Coronary artery (tissue), 2 donors: ENCODE results near the gene LILRB4.

Source experiments
- DNase-seq: peaks from one replicate; pipeline ENCODE4 v3.0.0-alpha.2; 2017; ENCODE audit warnings: low spot score
- H3K27ac ChIP-seq, 2 donors: fragments of 200-600 bp; sonication (generic); one replicate each; pipeline ENCODE4 v1.5.1; 2016 to 2019
- H3K4me3 ChIP-seq: fragments of 200-600 bp; sonication (generic); 2 replicates; pipeline ENCODE4 v1.5.1; 2016; ENCODE audit warnings: mild to moderate bottlenecking, moderate library complexity
- TF ChIP-seq, protein P1 (sequence below): fragments of 200-600 bp; sonication (generic); IDR thresholded peaks from one replicate; pipeline ENCODE4 v1.5.1; 2019; ENCODE audit warnings: antibody characterized with exemption

The LILRB4 gene

GRCh38 chr19:54659300-54659699 lies 3.5 kb upstream of the LILRB4 start:
- no peak overlapping the region for H3K27ac ChIP-seq
- TF ChIP-seq, protein P1, sequence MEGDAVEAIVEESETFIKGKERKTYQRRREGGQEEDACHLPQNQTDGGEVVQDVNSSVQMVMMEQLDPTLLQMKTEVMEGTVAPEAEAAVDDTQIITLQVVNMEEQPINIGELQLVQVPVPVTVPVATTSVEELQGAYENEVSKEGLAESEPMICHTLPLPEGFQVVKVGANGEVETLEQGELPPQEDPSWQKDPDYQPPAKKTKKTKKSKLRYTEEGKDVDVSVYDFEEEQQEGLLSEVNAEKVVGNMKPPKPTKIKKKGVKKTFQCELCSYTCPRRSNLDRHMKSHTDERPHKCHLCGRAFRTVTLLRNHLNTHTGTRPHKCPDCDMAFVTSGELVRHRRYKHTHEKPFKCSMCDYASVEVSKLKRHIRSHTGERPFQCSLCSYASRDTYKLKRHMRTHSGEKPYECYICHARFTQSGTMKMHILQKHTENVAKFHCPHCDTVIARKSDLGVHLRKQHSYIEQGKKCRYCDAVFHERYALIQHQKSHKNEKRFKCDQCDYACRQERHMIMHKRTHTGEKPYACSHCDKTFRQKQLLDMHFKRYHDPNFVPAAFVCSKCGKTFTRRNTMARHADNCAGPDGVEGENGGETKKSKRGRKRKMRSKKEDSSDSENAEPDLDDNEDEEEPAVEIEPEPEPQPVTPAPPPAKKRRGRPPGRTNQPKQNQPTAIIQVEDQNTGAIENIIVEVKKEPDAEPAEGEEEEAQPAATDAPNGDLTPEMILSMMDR, result no peak
- no peak overlapping the region for H3K4me3 ChIP-seq
- DNase-seq, result no peak

DNA sequence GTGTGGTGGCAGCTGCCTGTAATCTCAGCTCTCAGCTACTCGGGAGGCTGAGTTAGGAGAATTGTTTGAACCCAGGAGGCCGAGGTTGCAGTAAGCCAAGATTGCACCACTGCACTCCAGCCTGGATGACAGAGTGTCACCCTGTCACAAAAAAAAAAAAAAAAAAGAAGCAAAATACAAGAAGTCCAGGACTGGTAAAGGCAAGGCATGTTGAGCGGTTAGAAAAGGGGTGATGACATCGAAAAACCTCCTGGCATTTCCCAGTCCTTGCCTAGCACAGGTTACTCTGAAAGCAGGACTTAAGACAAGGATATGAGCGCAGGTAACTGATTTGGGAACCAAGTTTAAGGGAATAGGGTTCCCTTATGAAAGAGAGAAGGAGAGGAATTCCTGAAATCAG lies 2.5 kb upstream of the LILRB4 start:
- no peak for DNase-seq
- Histone ChIP-seq H3K27ac (no peak overlapping the region), H3K4me3 (no peak overlapping the region)
- TF ChIP-seq, protein P1, result no peak

GRCh38 chr19:54660964-54661363 lies 1.8 kb upstream of the LILRB4 start:
- no peak overlapping the region for H3K4me3 ChIP-seq
- TF ChIP-seq, protein P1, result no peak
- H3K27ac ChIP-seq, result no peak overlapping the region
- DNase-seq, result no peak

DNA sequence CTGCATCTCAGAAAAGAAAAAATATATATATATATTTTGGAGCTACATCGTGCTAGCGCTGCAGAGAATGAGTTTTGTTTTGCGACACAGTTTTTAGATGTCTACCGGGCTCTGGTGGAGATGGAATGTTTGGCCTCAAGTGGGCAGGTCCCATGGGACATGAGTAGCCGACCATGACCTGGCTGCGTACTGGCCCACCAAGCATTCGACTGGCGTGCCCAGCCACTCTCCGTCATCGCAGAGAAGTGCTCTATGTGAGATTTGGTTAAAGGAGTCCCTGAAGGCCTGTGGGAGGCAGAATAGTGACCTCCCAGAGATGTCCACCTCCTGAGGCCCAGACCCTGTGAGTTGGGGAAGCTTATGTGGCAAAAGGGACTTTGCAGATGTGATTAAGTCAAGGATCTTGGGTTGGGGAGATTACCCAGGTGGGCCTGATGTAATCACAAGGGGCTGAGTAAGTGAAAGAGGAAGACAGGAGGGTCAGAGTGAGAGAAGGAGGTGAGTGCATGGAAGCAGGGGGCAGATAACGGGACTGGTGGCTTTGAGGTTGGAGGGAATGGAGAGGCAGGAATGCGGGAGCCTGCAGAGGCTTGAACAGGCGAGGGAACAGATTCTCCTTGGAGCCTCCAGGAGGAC lies 821 bp upstream of the LILRB4 start:
- TF ChIP-seq, protein P1, result no peak
- no peak for DNase-seq
- Histone ChIP-seq H3K4me3 (no peak overlapping the region), H3K27ac (no peak overlapping the region)

DNA sequence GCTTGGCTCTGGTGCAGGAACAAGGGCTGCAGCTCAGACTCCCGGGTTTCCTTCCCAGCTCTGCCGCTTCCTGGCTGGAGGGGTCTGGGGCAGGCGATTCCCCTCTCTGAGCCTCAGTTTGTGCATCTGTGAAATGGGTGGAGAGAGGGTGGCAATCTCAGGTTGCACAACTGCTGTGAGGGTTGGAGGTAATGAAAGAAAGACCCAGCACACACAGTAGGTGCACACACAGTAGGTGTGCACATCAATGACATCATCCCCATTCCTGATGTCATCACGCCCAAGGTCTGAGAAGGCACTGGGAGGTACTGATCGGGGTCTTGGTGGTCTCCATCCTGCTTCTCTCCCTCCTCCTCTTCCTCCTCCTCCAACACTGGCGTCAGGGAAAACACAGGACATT lies 2.7 kb downstream of the LILRB4 start:
- Histone ChIP-seq H3K4me3 (no peak overlapping the region), H3K27ac (no peak overlapping the region)

GRCh38 chr19:54667217-54667616 lies 4.4 kb downstream of the LILRB4 start:
- DNase-seq, result no peak
- Histone ChIP-seq H3K4me3 (no peak overlapping the region), H3K27ac (no peak overlapping the region)
- TF ChIP-seq, protein P1, result no peak

More for the DNA sequence above, 2.7 kb downstream of the LILRB4 start:
- no peak for DNase-seq
- TF ChIP-seq, protein P1, result no peak

GRCh38 chr19:54668353-54668752 lies 5.6 kb downstream of the LILRB4 start:
- H3K4me3 ChIP-seq, result no peak overlapping the region
- TF ChIP-seq, protein P1, result no peak
- DNase-seq, result no peak
- no peak overlapping the region for H3K27ac ChIP-seq
